MCF 10A (cell line): ENCODE results near the gene TGM4. TPM values are rescaled to one million over a fixed set of nuclear protein-coding genes. Genes with fewer than 3 reads are reported as not detected.

Source experiments
- BruUV-seq: library from RNA; stranded (reverse); fragments of 400-500 nt; replicated peaks from 2 replicates; lab custom pipeline; 2021; lab: Mats Ljungman, UMichigan
- CTCF ChIA-PET: fragments of 300-600 bp; sonication (Branson Sonifier 250); formaldehyde crosslinking; extraction: SDS; loops from one replicate; lab custom pipeline; 2021; ENCODE audit warnings: antibody characterized with exemption, inconsistent platforms; lab: Yijun Ruan, JAX
- POLR2A ChIA-PET: fragments of 300-600, 350-650 bp; sonication (Branson Sonifier 250); formaldehyde crosslinking; extraction: SDS; loops from one replicate; lab custom pipeline; 2020; ENCODE audit warnings: antibody characterized with exemption, inconsistent platforms; lab: Yijun Ruan, JAX
- DNase-seq: peaks from one replicate; pipeline ENCODE4 v3.0.0-alpha.2; 2018; ENCODE audit not compliant: unreplicated experiment
- H3K27ac Mint-ChIP-seq: one replicate; pipeline ENCODE4 v1.8.0; 2022; ENCODE audit warnings: mild to moderate bottlenecking, low read depth, mixed read lengths; ENCODE audit not compliant: unreplicated experiment
- H3K27me3 Mint-ChIP-seq: one replicate; pipeline ENCODE4 v1.8.0; 2022; ENCODE audit warnings: mixed read lengths; ENCODE audit not compliant: insufficient read depth, unreplicated experiment
- H3K36me3 Mint-ChIP-seq: one replicate; pipeline ENCODE4 v1.8.0; 2022; ENCODE audit warnings: mild to moderate bottlenecking, moderate library complexity, mixed read lengths; ENCODE audit not compliant: insufficient read depth, unreplicated experiment
- H3K4me1 Mint-ChIP-seq: one replicate; pipeline ENCODE4 v1.8.0; 2022; ENCODE audit warnings: mixed read lengths; ENCODE audit not compliant: insufficient read depth, unreplicated experiment
- H3K4me3 Mint-ChIP-seq: one replicate; pipeline ENCODE4 v1.8.0; 2022; ENCODE audit warnings: mild to moderate bottlenecking, moderate library complexity, mixed read lengths; ENCODE audit not compliant: unreplicated experiment
- H3K9me3 Mint-ChIP-seq: one replicate; pipeline ENCODE4 v1.8.0; 2022; ENCODE audit warnings: mixed read lengths; ENCODE audit not compliant: unreplicated experiment
- CTCF ChIP-seq: fragments of 200-600 bp; IDR thresholded peaks from one replicate; pipeline ENCODE4 v1.8.0; 2022; ENCODE audit warnings: antibody characterized with exemption, mild to moderate bottlenecking; ENCODE audit not compliant: unreplicated experiment
- intact Hi-C: fragments of 100-400 bp; cut with micrococcal nuclease; formaldehyde crosslinking; loops from 2 replicates; pipeline ENCODE4 v1.14.1; 2022
- total RNA-seq: library from RNA; stranded (reverse); gene quantifications from 2 replicates; pipeline ENCODE4 v1.2.3, GENCODE V29; 2022

The TGM4 gene
- total RNA-seq, 1 experiment from 2014 or later = 2.5 TPM

DNA sequence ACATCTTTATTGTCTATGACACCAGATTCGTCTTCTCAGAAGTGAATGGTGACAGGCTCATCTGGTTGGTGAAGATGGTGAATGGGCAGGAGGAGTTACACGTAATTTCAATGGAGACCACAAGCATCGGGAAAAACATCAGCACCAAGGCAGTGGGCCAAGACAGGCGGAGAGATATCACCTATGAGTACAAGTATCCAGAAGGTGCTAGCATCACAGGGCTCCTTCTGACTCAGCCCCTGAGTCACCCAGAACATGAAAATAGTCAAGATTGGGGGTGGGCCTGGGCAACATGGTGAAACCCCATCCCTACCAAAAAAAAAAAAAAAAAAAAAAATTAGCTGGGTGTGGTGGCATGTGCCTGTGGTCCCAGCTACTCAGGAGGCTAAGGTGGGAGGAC, 32.6 kb downstream of the TGM4 start:
- Mint-ChIP-seq H3K27me3 (no peaks in the 10 kb centered on the region), H3K4me1 (peaks cover 11% of the 10 kb centered on the region), H3K9me3 (peaks cover 5% of the 10 kb centered on the region), H3K27ac (peak overlapping the region; percentile 28), H3K36me3 (no peaks in the 10 kb centered on the region), H3K4me3 (no peak overlapping the region)
- TF ChIP-seq CTCF = no peak
- BruUV-seq = no TSS peak
- POLR2A ChIA-PET = interaction anchor here (0.8 to 1.5 kb wide), 4 partner anchors 20 to 145 kb away, joined by 3 read pairs; partner anchors contain the start of gene KIF15
- intact Hi-C loops = no loop called here
- CTCF ChIA-PET = interaction anchor here (0.6 to 0.7 kb wide), 2 partner anchors 450 to 705 kb away, joined by 3 read pairs; no protein-coding TSS in a partner anchor
- peak; percentile 83 for DNase-seq

- intact Hi-C loops = no loop called here
- no peak for DNase-seq
- Mint-ChIP-seq H3K9me3 (peaks cover 5% of the 10 kb centered on the region), H3K27ac (peak overlapping the region; percentile 28), H3K4me3 (no peak overlapping the region), H3K4me1 (peaks cover 11% of the 10 kb centered on the region), H3K36me3 (no peaks in the 10 kb centered on the region), H3K27me3 (no peaks in the 10 kb centered on the region)
- BruUV-seq = no TSS peak
- POLR2A ChIA-PET = interaction anchor here (0.8 to 1.5 kb wide), 3 partner anchors 22 to 145 kb away, joined by 3 read pairs; partner anchors contain the start of gene KIF15
- no peak for TF ChIP-seq CTCF
- CTCF ChIA-PET = interaction anchor here (0.6 to 1.1 kb wide), 3 partner anchors 21 to 706 kb away, joined by 3 to 4 read pairs (median 3); no protein-coding TSS in a partner anchor
Observed at GRCh38 chr3:44907612-44908011, 33.2 kb downstream of the TGM4 start.

GRCh38 chr3:44909063-44909462, 34.7 kb downstream of the TGM4 start:
- intact Hi-C loops = no loop called here
- H3K9me3 Mint-ChIP-seq = peaks cover 5% of the 10 kb centered on the region
- peaks cover 7% of the 10 kb centered on the region for H3K36me3 Mint-ChIP-seq
- H3K27ac Mint-ChIP-seq = no peak overlapping the region
- H3K4me1 Mint-ChIP-seq = peaks cover 24% of the 10 kb centered on the region
- CTCF ChIA-PET = interaction anchor here (1.5 kb wide), 1 partner anchor 17 kb away, joined by 4 read pairs; no protein-coding TSS in a partner anchor
- no peaks in the 10 kb centered on the region for H3K27me3 Mint-ChIP-seq
- H3K4me3 Mint-ChIP-seq = no peak overlapping the region
- POLR2A ChIA-PET = interaction anchor here (0.7 kb wide), 1 partner anchor 688 kb away, joined by 3 read pairs; no protein-coding TSS in a partner anchor
- BruUV-seq = no TSS peak
- TF ChIP-seq CTCF = no peak
- DNase-seq = no peak

DNA sequence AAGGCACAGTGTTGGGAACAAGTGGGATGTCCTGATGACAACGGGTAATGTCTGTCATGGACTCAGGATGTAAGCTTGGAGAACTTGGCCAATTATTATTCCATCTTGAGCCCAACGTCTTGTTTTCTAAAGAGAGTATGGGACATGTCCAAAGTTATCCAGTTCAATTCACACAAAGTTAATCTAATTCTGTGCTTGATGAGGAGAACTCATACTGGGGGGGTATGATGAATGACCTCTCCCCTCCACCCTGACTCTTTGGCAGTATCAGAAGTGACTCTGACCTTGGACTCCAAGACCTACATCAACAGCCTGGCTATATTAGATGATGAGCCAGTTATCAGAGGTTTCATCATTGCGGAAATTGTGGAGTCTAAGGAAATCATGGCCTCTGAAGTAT, 36.3 kb downstream of the TGM4 start:
- peaks cover 5% of the 10 kb centered on the region for H3K9me3 Mint-ChIP-seq
- H3K36me3 Mint-ChIP-seq = peaks cover 7% of the 10 kb centered on the region
- no TSS peak for BruUV-seq
- H3K4me1 Mint-ChIP-seq = peaks cover 25% of the 10 kb centered on the region
- ChIA-PET POLR2A (no interaction called here), CTCF (interaction anchor here (0.8 kb wide), 1 partner anchor 10 kb away, joined by 4 read pairs; no protein-coding TSS in a partner anchor)
- no peak overlapping the region for H3K27ac Mint-ChIP-seq
- no peak for DNase-seq
- intact Hi-C loops = no loop called here
- H3K27me3 Mint-ChIP-seq = no peaks in the 10 kb centered on the region
- TF ChIP-seq CTCF = no peak
- no peak overlapping the region for H3K4me3 Mint-ChIP-seq
